A549 (cell line): Measurements from ENCODE around the gene TPM4.

Experiments
- CHD4 ChIP-seq: fragments of 200-600 bp; sonication (generic); IDR thresholded peaks from 2 replicates; pipeline ENCODE4 v1.6.1; 2016; ENCODE audit warnings: antibody characterized with exemption, mild to moderate bottlenecking, borderline replicate concordance
- EP300 ChIP-seq, 2 experiments: fragments of >200 bp; sonication (Bioruptor Twin); formaldehyde crosslinking; IDR thresholded peaks; 2 replicates in 1 of 2; 3 replicates in 1 of 2; pipeline ENCODE4 v1.6.1; 2016 to 2017
- MYC ChIP-seq: IDR thresholded peaks from 2 replicates; pipeline ENCODE4 v1.6.1; 2012; ENCODE audit warnings: mild to moderate bottlenecking, inconsistent platforms, low read length, improper control_type of control experiment, borderline replicate concordance
- POLR2A ChIP-seq: IDR thresholded peaks from 2 replicates; pipeline ENCODE4 v1.6.1; 2012; ENCODE audit warnings: mild to moderate bottlenecking, low read length
- USF2 ChIP-seq: fragments of 450-650 bp; IDR thresholded peaks from 2 replicates; pipeline ENCODE4 v1.6.1; 2014; ENCODE audit warnings: antibody characterized with exemption
- TF ChIP-seq, protein P1 (sequence below): fragments of >200 bp; sonication (Bioruptor Twin); formaldehyde crosslinking; IDR thresholded peaks from 3 replicates; pipeline ENCODE4 v1.5.1; 2016

- TF ChIP-seq POLR2A (no peak), EP300 (IDR thresholded peaks at IDR 0.05) (no peak), MYC (no peak), USF2 (no peak), CHD4 (no peak)
- TF ChIP-seq, protein P1, sequence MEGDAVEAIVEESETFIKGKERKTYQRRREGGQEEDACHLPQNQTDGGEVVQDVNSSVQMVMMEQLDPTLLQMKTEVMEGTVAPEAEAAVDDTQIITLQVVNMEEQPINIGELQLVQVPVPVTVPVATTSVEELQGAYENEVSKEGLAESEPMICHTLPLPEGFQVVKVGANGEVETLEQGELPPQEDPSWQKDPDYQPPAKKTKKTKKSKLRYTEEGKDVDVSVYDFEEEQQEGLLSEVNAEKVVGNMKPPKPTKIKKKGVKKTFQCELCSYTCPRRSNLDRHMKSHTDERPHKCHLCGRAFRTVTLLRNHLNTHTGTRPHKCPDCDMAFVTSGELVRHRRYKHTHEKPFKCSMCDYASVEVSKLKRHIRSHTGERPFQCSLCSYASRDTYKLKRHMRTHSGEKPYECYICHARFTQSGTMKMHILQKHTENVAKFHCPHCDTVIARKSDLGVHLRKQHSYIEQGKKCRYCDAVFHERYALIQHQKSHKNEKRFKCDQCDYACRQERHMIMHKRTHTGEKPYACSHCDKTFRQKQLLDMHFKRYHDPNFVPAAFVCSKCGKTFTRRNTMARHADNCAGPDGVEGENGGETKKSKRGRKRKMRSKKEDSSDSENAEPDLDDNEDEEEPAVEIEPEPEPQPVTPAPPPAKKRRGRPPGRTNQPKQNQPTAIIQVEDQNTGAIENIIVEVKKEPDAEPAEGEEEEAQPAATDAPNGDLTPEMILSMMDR, result no peak
Observed at GRCh38 chr19:16091546-16092475, 15.5 kb downstream of the TPM4 start.
